ENCODE results near the gene DACT1. TPM values are rescaled to one million over a fixed set of nuclear protein-coding genes. Genes with fewer than 3 reads are reported as not detected.

Gene DACT1
- total RNA-seq, 4 donors from 2014 or later: 1.7 to 3.1 TPM; not detected in 2

DNA sequence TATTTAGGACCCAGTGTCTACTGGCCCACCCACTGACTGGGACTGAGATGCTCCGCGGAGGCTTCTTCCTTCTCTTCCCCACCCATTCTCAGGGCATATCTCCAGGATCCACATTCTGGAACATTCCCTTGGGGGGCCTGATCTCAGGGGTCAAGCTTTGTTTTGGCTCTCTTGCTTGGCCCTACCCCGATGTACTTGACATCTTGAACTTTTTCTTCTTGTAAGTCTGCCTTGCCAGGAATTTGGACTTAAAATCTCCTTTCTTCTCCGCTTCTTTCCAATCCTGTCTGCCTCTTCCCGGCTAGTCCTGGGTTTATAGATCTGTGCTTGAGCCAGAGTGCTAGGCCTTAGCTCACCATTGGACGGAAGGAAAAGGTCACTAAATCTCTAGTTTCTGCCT lies 22.1 kb downstream of the DACT1 start:
- WGBS, 2 donors: 71 to 86% methylated on average over 6 of the region's 6 CpGs
- no peaks in the 10 kb centered on the region for H3K4me1 ChIP-seq
- intact Hi-C loops (cut with DNase I): no loop called here
- TF ChIP-seq, protein P1, sequence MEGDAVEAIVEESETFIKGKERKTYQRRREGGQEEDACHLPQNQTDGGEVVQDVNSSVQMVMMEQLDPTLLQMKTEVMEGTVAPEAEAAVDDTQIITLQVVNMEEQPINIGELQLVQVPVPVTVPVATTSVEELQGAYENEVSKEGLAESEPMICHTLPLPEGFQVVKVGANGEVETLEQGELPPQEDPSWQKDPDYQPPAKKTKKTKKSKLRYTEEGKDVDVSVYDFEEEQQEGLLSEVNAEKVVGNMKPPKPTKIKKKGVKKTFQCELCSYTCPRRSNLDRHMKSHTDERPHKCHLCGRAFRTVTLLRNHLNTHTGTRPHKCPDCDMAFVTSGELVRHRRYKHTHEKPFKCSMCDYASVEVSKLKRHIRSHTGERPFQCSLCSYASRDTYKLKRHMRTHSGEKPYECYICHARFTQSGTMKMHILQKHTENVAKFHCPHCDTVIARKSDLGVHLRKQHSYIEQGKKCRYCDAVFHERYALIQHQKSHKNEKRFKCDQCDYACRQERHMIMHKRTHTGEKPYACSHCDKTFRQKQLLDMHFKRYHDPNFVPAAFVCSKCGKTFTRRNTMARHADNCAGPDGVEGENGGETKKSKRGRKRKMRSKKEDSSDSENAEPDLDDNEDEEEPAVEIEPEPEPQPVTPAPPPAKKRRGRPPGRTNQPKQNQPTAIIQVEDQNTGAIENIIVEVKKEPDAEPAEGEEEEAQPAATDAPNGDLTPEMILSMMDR (IDR thresholded peaks at IDR 0.05): no peak
- no peak for TF ChIP-seq POLR2A (IDR thresholded peaks at IDR 0.05)
- DNase-seq: no peak
- no peak overlapping the region for H3K4me3 ChIP-seq
- no peaks in the 10 kb centered on the region for H3K9me3 ChIP-seq
- no peak overlapping the region for H3K27ac ChIP-seq
- H3K36me3 ChIP-seq: no peaks in the 10 kb centered on the region
- H3K27me3 ChIP-seq: no peaks in the 10 kb centered on the region

DNA sequence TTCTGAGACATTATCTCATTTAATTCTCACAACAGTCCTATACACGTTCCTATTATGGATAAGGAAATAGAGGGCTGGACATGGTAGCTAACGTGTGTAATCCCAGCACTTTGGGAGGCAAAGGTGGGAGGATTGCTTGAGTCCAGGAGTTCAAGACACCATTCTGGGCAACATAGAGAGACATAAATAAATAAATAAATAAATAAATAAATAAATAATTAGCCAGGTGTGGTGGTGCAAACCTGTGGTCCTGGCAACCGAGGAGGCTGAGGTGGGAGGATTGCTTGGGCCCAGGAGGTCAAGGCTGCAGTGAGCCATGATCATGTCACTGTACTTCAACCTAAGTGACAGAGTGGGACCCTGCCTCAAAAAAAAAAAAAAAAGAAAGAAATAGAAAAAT lies 22.6 kb downstream of the DACT1 start:
- Histone ChIP-seq H3K36me3 (no peaks in the 10 kb centered on the region), H3K4me1 (no peaks in the 10 kb centered on the region), H3K9me3 (no peaks in the 10 kb centered on the region), H3K27me3 (no peaks in the 10 kb centered on the region), H3K27ac (no peak overlapping the region), H3K4me3 (no peak overlapping the region)
- TF ChIP-seq, protein P1 (IDR thresholded peaks at IDR 0.05): no peak
- TF ChIP-seq POLR2A (IDR thresholded peaks at IDR 0.05): no peak
- WGBS, 2 donors: 72 to 77% methylated on average over 3 of the region's 3 CpGs
- no peak for DNase-seq
- intact Hi-C loops (cut with DNase I): no loop called here

DNA sequence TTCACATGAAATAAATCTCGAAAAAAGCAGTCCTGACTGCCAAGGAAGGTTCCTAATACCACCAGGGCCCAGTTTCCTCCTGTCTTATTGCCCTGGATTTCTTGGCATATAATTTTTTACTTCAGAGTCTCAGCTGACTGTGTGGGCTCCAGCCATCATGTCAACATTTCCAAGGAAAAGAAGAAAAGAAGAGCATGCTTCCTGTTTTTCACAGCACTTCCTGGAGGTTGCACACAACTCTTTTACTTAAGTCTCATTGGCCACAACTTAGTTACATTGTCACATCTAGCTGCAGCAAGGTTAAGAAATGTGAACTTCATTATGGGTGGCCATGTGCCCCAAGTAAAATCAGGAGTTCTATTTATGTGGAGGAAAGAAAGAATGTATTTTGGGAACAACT lies 24.3 kb downstream of the DACT1 start:
- intact Hi-C loops (cut with DNase I): no loop called here
- Histone ChIP-seq H3K36me3 (no peaks in the 10 kb centered on the region), H3K27me3 (no peaks in the 10 kb centered on the region), H3K27ac (no peak overlapping the region), H3K9me3 (no peaks in the 10 kb centered on the region), H3K4me3 (no peak overlapping the region), H3K4me1 (no peaks in the 10 kb centered on the region)
- DNase-seq: no peak
- no peak for TF ChIP-seq POLR2A (IDR thresholded peaks at IDR 0.05)
- TF ChIP-seq, protein P1 (IDR thresholded peaks at IDR 0.05): no peak
- WGBS, 2 donors: 67 to 79% methylated on average over 1 of the region's 1 CpG

DNA sequence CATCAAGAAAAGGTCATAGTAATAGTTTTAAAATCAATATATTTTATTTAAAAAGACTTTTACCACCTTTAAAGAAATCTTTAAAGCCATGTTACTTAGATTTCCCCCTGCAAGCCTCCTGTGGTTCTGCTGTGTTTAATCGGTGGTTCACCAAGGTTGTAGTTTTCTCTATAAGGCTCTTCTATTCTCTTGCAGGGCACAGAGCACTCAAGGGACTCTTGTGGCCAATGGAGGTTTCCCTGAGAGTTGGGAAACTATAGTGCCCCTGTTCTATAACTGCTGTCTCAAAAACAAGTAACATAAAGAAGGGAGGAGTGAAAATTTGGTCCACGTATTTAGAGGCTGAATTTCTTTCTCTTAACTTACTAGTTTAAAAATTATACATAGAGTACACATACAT lies 25.0 kb downstream of the DACT1 start:
- H3K27ac ChIP-seq: no peak overlapping the region
- 64 to 71% methylated on average over 2 of the region's 2 CpGs for WGBS, 2 donors

DNA sequence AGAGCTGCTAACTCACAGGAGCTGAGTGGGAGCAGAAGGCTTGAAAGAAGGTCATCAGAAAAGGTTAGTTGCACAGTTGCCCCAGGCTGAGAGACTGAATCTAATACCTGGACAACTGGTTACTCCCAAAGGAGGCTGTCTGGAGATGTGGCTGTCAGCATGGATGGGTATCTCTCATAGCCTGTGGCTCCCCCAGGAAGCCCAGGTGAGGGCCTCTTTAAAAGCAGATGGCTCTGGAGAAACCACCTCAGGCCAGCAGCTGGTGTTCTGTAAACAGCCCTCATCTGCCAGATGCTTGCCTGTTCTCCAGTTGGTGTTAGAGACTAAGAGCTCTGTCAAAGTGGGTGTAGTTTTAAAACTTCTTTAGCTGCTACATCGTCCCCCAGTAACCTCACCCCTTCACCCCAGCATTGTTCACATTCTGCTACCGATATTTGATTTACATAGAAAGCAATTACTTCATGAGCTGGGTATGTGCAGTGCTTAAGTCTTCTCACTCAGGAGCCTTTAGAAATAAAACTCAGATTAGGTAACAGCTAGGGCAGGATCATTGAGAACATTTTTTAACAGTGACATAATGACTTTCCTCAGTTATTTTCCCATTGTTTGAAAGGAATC lies 25.8 kb downstream of the DACT1 start:
- Histone ChIP-seq H3K4me3 (no peak overlapping the region), H3K27me3 (no peaks in the 10 kb centered on the region), H3K36me3 (no peaks in the 10 kb centered on the region), H3K9me3 (no peaks in the 10 kb centered on the region), H3K4me1 (no peaks in the 10 kb centered on the region), H3K27ac (no peak overlapping the region)
- no peak for DNase-seq
- TF ChIP-seq POLR2A (IDR thresholded peaks at IDR 0.05): no peak
- TF ChIP-seq, protein P1 (IDR thresholded peaks at IDR 0.05): no peak
- intact Hi-C loops (cut with DNase I): no loop called here
- WGBS, 2 donors: 30 to 34% methylated on average over 2 of the region's 2 CpGs

More for the DNA sequence above, 25.0 kb downstream of the DACT1 start:
- no peaks in the 10 kb centered on the region for H3K27me3 ChIP-seq
- intact Hi-C loops (cut with DNase I): no loop called here
- no peaks in the 10 kb centered on the region for H3K36me3 ChIP-seq
- no peak for TF ChIP-seq POLR2A (IDR thresholded peaks at IDR 0.05)
- TF ChIP-seq, protein P1 (IDR thresholded peaks at IDR 0.05): no peak
- H3K4me1 ChIP-seq: no peaks in the 10 kb centered on the region
- DNase-seq: no peak
- H3K9me3 ChIP-seq: no peaks in the 10 kb centered on the region
- H3K4me3 ChIP-seq: no peak overlapping the region
